GM12891 (cell line): ENCODE results near the gene KCNN1.

Experiments used
- PAX5 ChIP-seq: IDR thresholded peaks from 2 replicates; pipeline ENCODE4 v1.6.1; 2011; ENCODE audit warnings: low read length, moderate library complexity, mild to moderate bottlenecking; ENCODE audit not compliant: insufficient read depth, severe bottlenecking
- POLR2A ChIP-seq: IDR thresholded peaks from 2 replicates; pipeline ENCODE4 v1.6.1; 2011; ENCODE audit warnings: low read depth, low read length, control low read depth
- POLR2AphosphoS5 ChIP-seq: IDR thresholded peaks from 2 replicates; pipeline ENCODE4 v1.6.1; 2011; ENCODE audit warnings: low read depth, low read length, control low read depth
- POU2F2 ChIP-seq: IDR thresholded peaks from 2 replicates; pipeline ENCODE4 v1.6.1; 2011; ENCODE audit warnings: low read depth, mild to moderate bottlenecking, control low read depth, low read length, moderate library complexity
- SPI1 ChIP-seq: IDR thresholded peaks from 2 replicates; pipeline ENCODE4 v1.6.1; 2011; ENCODE audit warnings: low read depth, low read length, control low read depth
- TAF1 ChIP-seq: IDR thresholded peaks from 2 replicates; pipeline ENCODE4 v1.6.1; 2011; ENCODE audit warnings: low read depth, low read length, control low read depth

DNA sequence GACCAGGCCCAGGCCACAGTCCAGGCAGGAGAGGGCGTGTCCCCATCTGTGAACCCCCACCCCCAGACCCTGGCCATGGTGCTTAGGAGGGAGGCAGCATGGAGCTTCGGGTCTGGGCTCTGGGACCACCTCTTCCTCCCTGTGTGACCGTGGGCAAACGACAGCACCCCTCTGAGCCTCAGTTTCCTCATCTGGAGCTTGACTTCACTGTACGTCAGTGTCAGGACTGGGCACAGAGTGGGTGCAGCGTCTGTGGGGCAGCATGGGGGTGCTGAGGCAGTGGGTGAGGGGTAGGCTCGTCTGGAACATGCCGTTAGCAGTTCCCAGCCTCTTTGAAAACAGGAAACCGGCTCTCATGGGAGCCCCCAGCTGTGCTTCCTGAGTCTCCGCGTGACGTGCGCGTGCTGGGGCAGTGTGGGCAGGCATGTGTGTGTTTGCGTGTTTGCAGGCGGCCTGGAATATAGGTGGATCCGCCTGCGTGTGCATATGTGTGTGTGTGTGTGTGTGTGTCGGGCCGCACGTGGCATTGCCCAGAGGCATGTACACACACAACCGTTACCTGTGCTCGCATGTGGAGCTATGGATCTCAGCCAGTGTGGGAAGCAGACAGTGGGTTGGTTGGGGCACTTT is 56.8 kb downstream of the KCNN1 start:
- no peak for TF ChIP-seq POLR2A
- TF ChIP-seq TAF1 = no peak
- no peak for TF ChIP-seq POLR2AphosphoS5
- TF ChIP-seq POU2F2 = no peak
- no peak for TF ChIP-seq PAX5
- TF ChIP-seq SPI1 = no peak
